SK-N-SH treated with all-trans-retinoic acid at 6 μM for 48 hours (cell line): ENCODE measurements around the gene ENGASE.

ENCODE experiments used
- ATAC-seq: fragments of 200-7000 bp; cut with Tn5 transposase; 3 replicates; pipeline ENCODE4 v1.9.1; 2020; ENCODE audit warnings: mild to moderate bottlenecking, moderate library complexity
- ARNTL ChIP-seq: fragments of 450-650 bp; formaldehyde crosslinking; IDR thresholded peaks from 2 replicates; pipeline ENCODE4 v1.5.0; 2020; ENCODE audit warnings: low read depth, mild to moderate bottlenecking, moderate library complexity, borderline replicate concordance
- BACH2 ChIP-seq: fragments of 250-450 bp; sonication (Bioruptor Pico); IDR thresholded peaks from 2 replicates; pipeline ENCODE4 v1.9.0; 2021; ENCODE audit warnings: mild to moderate bottlenecking, borderline replicate concordance
- CSDC2 ChIP-seq: fragments of 250-450 bp; sonication (Bioruptor Pico); IDR thresholded peaks from 2 replicates; pipeline ENCODE4 v1.5.0; 2020; ENCODE audit warnings: mild to moderate bottlenecking, moderate library complexity
- ESRRG ChIP-seq: fragments of 250-450 bp; sonication (Bioruptor Pico); IDR thresholded peaks from 2 replicates; pipeline ENCODE4 v1.6.1; 2021; ENCODE audit warnings: mild to moderate bottlenecking
- GLIS3 ChIP-seq: fragments of 250-450 bp; sonication (Bioruptor Pico); IDR thresholded peaks from 2 replicates; pipeline ENCODE4 v1.5.0; 2020; ENCODE audit warnings: mild to moderate bottlenecking, moderate library complexity
- ISL1 ChIP-seq: fragments of 250-450 bp; sonication (Bioruptor Pico); IDR thresholded peaks from 2 replicates; pipeline ENCODE4 v2.1.2; 2022; ENCODE audit warnings: mild to moderate bottlenecking, moderate library complexity
- OSR1 ChIP-seq: fragments of 250-450 bp; sonication (Bioruptor Pico); IDR thresholded peaks from 2 replicates; pipeline ENCODE4 v1.8.0; 2022; ENCODE audit warnings: moderate library complexity, mild to moderate bottlenecking, inconsistent platforms
- PPARA ChIP-seq: fragments of 250-450 bp; sonication (Bioruptor Pico); IDR thresholded peaks from 2 replicates; pipeline ENCODE4 v1.5.0; 2020; ENCODE audit warnings: mild to moderate bottlenecking, borderline replicate concordance
- RARB ChIP-seq: fragments of 250-450 bp; sonication (Bioruptor Pico); IDR thresholded peaks from 2 replicates; pipeline ENCODE4 v1.8.0; 2021; ENCODE audit warnings: mild to moderate bottlenecking, moderate library complexity
- SNAI2 ChIP-seq: fragments of 250-450 bp; sonication (Bioruptor Pico); IDR thresholded peaks from 2 replicates; pipeline ENCODE4 v1.5.0; 2020; ENCODE audit warnings: mild to moderate bottlenecking, moderate library complexity
- TCF4 ChIP-seq: fragments of 250-450 bp; sonication (Bioruptor Pico); IDR thresholded peaks from 2 replicates; pipeline ENCODE4 v1.8.0; 2021; ENCODE audit warnings: mild to moderate bottlenecking, moderate library complexity, borderline replicate concordance
- TOX ChIP-seq: fragments of 250-450 bp; sonication (Bioruptor Pico); IDR thresholded peaks from 2 replicates; pipeline ENCODE4 v1.8.0; 2021; ENCODE audit warnings: mild to moderate bottlenecking, moderate library complexity, borderline replicate concordance
- ZC3H10 ChIP-seq: fragments of 250-450 bp; sonication (Bioruptor Pico); IDR thresholded peaks from 2 replicates; pipeline ENCODE4 v1.5.1; 2021; ENCODE audit warnings: mild to moderate bottlenecking, moderate library complexity
- ZFP3 ChIP-seq: fragments of 250-450 bp; sonication (Bioruptor Pico); IDR thresholded peaks from 2 replicates; pipeline ENCODE4 v1.5.0; 2020; ENCODE audit warnings: mild to moderate bottlenecking, moderate library complexity
- ZFP30 ChIP-seq: fragments of 450-650 bp; formaldehyde crosslinking; IDR thresholded peaks from 2 replicates; pipeline ENCODE4 v1.5.0; 2022; ENCODE audit warnings: mild to moderate bottlenecking, moderate library complexity
- ZNF565 ChIP-seq: fragments of 450-650 bp; formaldehyde crosslinking; conservative IDR thresholded peaks from 2 replicates; pipeline ENCODE4 v1.5.0; 2020; ENCODE audit warnings: low read depth, mild to moderate bottlenecking, moderate library complexity
- ZNF70 ChIP-seq: fragments of 450-650 bp; formaldehyde crosslinking; IDR thresholded peaks from 2 replicates; pipeline ENCODE4 v1.5.0; 2020; ENCODE audit warnings: mild to moderate bottlenecking, moderate library complexity
- TF ChIP-seq, protein P1 (sequence below): fragments of 250-450 bp; sonication (Bioruptor Pico); IDR thresholded peaks from 2 replicates; pipeline ENCODE4 v1.5.0; 2020; ENCODE audit warnings: mild to moderate bottlenecking, moderate library complexity
- TF ChIP-seq, protein P2 (sequence below): fragments of 250-450 bp; sonication (Bioruptor Pico); IDR thresholded peaks from 2 replicates; pipeline ENCODE4 v1.8.0; 2021; ENCODE audit warnings: low read depth, mild to moderate bottlenecking, moderate library complexity, borderline replicate concordance
- TF ChIP-seq, protein P3 (sequence below): fragments of 250-450 bp; sonication (Bioruptor Pico); IDR thresholded peaks from 2 replicates; pipeline ENCODE4 v1.5.1; 2021; ENCODE audit warnings: mild to moderate bottlenecking, moderate library complexity
- TF ChIP-seq, protein P4 (sequence below): fragments of 250-450 bp; sonication (Bioruptor Pico); IDR thresholded peaks from 2 replicates; pipeline ENCODE4 v1.8.0; 2020; ENCODE audit warnings: mild to moderate bottlenecking, moderate library complexity, borderline replicate concordance

Gene ENGASE, protein sequence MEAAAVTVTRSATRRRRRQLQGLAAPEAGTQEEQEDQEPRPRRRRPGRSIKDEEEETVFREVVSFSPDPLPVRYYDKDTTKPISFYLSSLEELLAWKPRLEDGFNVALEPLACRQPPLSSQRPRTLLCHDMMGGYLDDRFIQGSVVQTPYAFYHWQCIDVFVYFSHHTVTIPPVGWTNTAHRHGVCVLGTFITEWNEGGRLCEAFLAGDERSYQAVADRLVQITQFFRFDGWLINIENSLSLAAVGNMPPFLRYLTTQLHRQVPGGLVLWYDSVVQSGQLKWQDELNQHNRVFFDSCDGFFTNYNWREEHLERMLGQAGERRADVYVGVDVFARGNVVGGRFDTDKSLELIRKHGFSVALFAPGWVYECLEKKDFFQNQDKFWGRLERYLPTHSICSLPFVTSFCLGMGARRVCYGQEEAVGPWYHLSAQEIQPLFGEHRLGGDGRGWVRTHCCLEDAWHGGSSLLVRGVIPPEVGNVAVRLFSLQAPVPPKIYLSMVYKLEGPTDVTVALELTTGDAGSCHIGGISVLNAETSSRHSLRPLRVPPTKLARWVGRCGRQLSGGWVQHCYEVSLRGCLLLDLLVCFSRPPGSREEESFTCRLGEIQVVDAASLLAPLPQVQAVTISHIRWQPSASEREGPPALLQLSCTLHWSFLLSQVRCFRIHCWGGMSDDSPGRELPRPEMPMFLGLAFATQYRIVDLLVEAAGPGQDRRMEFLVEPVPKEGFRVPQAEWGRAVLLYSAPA

DNA sequence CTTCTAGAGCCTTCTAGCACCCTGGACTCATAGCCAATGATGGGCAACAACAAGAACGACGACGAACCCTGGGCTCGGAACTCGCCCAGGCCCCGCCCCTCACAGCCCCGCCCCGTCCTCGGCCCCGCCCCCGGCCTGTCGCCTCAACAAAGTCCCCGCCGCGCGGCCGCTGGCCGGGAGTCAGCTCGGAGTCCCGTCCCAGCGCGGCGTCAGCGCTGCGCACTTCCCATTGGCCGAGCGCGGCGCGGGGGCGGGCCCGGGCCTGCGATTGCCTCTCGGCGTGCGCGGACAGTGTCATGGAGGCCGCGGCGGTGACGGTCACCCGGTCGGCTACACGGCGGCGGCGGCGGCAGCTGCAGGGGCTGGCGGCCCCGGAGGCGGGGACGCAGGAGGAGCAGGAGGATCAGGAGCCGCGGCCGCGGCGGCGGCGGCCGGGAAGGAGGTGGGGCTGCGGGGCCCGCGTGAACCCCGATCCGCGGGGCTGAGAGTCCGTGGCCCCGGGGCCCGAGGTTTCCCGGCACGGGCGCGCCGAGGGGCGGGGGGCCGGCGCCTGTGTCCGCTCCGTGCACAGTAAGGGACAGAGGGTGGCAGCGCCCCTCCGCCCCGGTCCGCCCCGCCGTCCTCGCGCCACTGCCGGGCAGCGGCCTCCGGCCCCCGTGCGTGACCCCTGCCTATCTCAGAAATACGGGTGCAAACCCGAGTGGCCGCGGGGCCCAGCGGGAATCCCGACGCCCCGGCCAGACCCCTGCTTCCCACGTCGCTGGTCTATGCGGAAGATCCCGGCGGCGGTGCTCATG is at the start of gene ENGASE:
Gene ENGASE, plus strand, starts transcription at position 176 of the 797 bp plus-strand sequence. Its CDS starts 121 bp downstream, at position 297.
- no peak for TF ChIP-seq ZC3H10
- TF ChIP-seq ARNTL (CRISPR knock-in tag) = no peak
- TF ChIP-seq PPARA (CRISPR knock-in tag) = no peak
- TF ChIP-seq, protein P1, sequence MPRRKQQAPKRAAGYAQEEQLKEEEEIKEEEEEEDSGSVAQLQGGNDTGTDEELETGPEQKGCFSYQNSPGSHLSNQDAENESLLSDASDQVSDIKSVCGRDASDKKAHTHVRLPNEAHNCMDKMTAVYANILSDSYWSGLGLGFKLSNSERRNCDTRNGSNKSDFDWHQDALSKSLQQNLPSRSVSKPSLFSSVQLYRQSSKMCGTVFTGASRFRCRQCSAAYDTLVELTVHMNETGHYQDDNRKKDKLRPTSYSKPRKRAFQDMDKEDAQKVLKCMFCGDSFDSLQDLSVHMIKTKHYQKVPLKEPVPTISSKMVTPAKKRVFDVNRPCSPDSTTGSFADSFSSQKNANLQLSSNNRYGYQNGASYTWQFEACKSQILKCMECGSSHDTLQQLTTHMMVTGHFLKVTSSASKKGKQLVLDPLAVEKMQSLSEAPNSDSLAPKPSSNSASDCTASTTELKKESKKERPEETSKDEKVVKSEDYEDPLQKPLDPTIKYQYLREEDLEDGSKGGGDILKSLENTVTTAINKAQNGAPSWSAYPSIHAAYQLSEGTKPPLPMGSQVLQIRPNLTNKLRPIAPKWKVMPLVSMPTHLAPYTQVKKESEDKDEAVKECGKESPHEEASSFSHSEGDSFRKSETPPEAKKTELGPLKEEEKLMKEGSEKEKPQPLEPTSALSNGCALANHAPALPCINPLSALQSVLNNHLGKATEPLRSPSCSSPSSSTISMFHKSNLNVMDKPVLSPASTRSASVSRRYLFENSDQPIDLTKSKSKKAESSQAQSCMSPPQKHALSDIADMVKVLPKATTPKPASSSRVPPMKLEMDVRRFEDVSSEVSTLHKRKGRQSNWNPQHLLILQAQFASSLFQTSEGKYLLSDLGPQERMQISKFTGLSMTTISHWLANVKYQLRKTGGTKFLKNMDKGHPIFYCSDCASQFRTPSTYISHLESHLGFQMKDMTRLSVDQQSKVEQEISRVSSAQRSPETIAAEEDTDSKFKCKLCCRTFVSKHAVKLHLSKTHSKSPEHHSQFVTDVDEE (CRISPR knock-in tag) = no peak
- TF ChIP-seq ESRRG (CRISPR knock-in tag) = no peak
- no peak for TF ChIP-seq ZNF565 (CRISPR knock-in tag)
- TF ChIP-seq, protein P2, sequence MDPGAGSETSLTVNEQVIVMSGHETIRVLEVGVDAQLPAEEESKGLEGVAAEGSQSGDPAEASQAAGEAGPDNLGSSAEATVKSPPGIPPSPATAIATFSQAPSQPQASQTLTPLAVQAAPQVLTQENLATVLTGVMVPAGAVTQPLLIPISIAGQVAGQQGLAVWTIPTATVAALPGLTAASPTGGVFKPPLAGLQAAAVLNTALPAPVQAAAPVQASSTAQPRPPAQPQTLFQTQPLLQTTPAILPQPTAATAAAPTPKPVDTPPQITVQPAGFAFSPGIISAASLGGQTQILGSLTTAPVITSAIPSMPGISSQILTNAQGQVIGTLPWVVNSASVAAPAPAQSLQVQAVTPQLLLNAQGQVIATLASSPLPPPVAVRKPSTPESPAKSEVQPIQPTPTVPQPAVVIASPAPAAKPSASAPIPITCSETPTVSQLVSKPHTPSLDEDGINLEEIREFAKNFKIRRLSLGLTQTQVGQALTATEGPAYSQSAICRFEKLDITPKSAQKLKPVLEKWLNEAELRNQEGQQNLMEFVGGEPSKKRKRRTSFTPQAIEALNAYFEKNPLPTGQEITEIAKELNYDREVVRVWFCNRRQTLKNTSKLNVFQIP (CRISPR knock-in tag) = no peak
- no peak for TF ChIP-seq TCF4 (CRISPR knock-in tag)
- TF ChIP-seq OSR1 (CRISPR knock-in tag) = no peak
- TF ChIP-seq TOX = no peak
- TF ChIP-seq RARB = no peak
- TF ChIP-seq CSDC2 = no peak
- TF ChIP-seq, protein P3, sequence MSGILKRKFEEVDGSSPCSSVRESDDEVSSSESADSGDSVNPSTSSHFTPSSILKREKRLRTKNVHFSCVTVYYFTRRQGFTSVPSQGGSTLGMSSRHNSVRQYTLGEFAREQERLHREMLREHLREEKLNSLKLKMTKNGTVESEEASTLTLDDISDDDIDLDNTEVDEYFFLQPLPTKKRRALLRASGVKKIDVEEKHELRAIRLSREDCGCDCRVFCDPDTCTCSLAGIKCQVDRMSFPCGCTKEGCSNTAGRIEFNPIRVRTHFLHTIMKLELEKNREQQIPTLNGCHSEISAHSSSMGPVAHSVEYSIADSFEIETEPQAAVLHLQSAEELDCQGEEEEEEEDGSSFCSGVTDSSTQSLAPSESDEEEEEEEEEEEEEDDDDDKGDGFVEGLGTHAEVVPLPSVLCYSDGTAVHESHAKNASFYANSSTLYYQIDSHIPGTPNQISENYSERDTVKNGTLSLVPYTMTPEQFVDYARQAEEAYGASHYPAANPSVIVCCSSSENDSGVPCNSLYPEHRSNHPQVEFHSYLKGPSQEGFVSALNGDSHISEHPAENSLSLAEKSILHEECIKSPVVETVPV (CRISPR knock-in tag) = no peak

DNA sequence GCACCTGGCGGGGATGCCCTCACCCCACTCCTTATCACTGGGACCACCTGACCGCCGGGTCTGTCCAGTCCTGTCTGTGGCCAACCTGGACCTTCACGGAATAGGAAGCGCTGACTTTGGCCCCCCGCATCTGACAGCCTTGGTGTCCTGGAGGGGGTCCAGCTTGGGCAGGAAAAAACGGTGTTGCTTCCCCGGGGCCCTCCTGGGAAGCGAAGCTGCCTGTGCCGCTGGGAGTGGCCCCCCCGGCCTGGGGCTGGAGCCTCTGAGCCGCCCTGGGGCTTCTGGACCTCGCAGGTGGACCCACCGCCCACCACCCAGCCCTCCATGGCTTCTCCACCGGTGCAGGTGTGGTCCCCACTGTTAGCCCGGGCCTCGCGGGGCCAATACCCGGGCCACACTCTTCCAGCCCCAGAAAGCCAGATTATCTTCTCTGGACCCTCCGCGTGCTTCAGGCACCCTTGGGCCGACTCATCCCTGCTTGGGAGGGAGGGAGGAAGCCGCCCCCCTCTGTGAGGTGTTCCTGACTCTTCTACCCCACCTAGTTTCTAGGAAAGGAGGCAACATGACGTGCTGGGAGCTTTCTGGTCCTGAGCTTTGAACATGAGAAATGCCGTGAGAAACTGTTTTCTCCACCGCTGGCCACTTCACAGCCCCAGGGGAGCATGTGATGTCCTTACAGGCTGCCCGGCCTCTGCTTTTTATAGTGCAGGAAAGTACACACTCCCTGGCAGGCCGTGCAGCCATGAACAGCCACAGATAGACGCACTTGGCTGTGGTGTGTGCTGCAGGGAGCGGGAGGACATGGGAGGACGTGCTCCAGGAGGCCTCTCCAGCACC is 49.5 kb upstream of the ENGASE start:
- TF ChIP-seq ARNTL (CRISPR knock-in tag) (no peak), TCF4 (CRISPR knock-in tag) (no peak)
- TF ChIP-seq, all 23 proteins: peak for 0
- ATAC-seq = no peak

More for the DNA sequence above, at the start of gene ENGASE:
- ATAC-seq = peak; percentile 98

DNA sequence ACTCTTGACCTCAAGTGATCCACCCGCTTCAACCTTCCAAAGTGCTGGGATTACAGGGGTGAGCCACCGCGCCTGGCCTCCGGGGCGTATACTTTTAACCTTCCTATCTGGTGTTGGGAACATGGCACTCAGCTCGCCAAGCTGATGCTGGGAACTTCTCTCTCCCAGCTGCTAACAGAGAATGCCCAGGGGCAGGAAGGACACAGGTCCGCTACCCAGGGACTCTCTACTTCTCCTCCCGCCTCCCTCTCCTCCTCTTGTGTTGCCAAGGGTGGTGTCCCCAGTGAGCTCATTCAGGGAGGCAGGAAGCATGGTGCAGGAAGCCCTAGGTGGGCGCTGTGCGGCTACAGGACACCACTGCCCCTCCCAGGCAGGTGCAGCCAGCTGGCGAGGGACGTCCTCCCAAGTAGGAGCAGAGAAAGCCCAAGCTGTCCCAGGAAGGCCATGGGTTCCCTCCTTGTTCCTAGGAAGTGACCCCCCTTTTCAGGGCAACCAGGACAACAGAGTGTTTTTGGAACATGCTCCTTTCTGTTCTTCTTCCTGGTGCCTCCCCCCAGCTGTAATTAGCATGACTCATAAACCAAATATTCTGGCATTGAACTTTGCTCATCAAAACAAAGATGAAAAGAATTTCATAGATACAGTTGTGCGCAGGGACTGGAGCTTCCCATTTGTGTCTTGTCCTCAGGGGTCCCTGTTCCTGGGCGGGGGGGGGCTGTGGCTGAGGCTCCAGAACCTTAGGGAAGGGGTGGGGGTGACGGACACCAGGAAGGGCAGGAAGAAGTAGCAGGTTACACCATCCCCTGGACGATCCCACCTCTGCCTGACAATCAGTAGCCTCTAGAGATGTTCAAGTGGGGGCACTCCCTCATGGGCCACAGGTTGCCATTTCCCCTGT is 48.0 kb upstream of the ENGASE start:
- ATAC-seq = peak; percentile 52
- no peak for TF ChIP-seq ARNTL (CRISPR knock-in tag)
- TF ChIP-seq ZFP30 (CRISPR knock-in tag) = no peak
- TF ChIP-seq, protein P4, sequence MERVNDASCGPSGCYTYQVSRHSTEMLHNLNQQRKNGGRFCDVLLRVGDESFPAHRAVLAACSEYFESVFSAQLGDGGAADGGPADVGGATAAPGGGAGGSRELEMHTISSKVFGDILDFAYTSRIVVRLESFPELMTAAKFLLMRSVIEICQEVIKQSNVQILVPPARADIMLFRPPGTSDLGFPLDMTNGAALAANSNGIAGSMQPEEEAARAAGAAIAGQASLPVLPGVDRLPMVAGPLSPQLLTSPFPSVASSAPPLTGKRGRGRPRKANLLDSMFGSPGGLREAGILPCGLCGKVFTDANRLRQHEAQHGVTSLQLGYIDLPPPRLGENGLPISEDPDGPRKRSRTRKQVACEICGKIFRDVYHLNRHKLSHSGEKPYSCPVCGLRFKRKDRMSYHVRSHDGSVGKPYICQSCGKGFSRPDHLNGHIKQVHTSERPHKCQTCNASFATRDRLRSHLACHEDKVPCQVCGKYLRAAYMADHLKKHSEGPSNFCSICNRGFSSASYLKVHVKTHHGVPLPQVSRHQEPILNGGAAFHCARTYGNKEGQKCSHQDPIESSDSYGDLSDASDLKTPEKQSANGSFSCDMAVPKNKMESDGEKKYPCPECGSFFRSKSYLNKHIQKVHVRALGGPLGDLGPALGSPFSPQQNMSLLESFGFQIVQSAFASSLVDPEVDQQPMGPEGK = peak; percentile 91; the same call in 1 of the 2 replicates
- TF ChIP-seq OSR1 (CRISPR knock-in tag) = no peak
- TF ChIP-seq ZFP3 (CRISPR knock-in tag) = no peak
- TF ChIP-seq BACH2 (CRISPR knock-in tag) = no peak
- 0 out of 2 replicates have a peak, but pooled peaks have one; percentile 6 for TF ChIP-seq GLIS3
- TF ChIP-seq ISL1 = peak; percentile 51; the same call in 1 of the 2 replicates
- peak; percentile 45; the same call in 1 of the 2 replicates for TF ChIP-seq ZNF70 (CRISPR knock-in tag)
- no peak for TF ChIP-seq TOX
- TF ChIP-seq, protein P2 (CRISPR knock-in tag) = no peak
- TF ChIP-seq SNAI2 (CRISPR knock-in tag) = 0 out of 2 replicates have a peak, but pooled peaks have one; percentile 2
- TF ChIP-seq ZNF565 (CRISPR knock-in tag) = no peak
- TF ChIP-seq PPARA (CRISPR knock-in tag) = no peak
- TF ChIP-seq TCF4 (CRISPR knock-in tag) = 0 out of 2 replicates have a peak, but pooled peaks have one; percentile 7
